GM12873 (cell line): Measurements from ENCODE around the gene KLF13.

Source experiments
- CTCF ChIP-seq: IDR thresholded peaks from 2 replicates; pipeline ENCODE4 v1.5.1; 2012; ENCODE audit warnings: low read depth, mild to moderate bottlenecking, moderate library complexity, low read length, control low read depth; ENCODE audit not compliant: insufficient read depth; ENCODE audit errors: missing control alignments

The KLF13 gene

DNA sequence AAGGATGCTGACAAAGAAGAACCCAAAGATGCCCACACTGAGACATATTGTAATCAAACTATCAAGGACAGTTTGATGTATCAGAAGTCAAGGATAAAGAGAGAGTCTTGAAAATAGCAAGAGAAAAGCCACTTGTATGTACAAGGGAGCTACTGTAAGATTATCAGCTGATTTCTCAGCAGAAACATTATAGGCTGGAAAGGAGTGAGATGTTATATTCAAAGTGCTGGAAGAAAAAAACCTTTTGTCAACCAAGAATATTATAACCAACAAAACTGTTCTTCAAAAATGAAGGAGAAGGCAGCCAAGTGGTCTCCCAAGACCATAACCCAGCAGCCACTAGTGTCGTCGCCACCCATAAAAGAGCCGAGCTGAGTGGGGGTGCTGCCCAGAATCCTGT is 93.2 kb downstream of the KLF13 start:
- no peak for TF ChIP-seq CTCF

- no peak for TF ChIP-seq CTCF
Observed at GRCh38 chr15:31427411-31427810, 100.8 kb downstream of the KLF13 start.
